Activated T-helper 9 cell treated with anti-CD3 and anti-CD28 coated beads, Interleukin-2, amount 50 U/mL, for 16 hours (primary cell): ENCODE measurements around the gene WDR64.

Source experiments
- DNase-seq: peaks from one replicate; pipeline ENCODE4 v3.0.0-alpha.2; 2020; ENCODE audit warnings: low read depth

The WDR64 gene

DNA sequence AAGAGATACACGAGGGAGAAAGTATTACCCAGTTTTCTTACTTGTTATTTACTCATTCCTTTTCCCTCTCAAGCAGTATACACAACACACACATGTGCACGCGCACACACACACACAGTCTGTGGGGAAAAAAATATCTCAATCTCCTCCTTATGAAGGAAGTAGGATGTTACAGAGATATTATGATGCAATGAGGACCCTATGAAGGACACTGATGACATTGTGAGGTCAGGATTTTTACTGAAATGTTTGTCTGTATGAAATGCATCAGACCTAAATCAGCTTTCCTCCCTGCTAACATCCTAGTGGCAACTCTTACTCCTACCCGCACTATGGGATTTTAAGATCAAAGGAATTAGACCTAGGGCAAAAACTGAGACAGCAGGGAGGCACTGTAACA, at the start of gene WDR64:
Gene WDR64 (plus strand): TSS at position 270 of the 400 bp plus-strand sequence. CDS start 204 bp downstream, outside the sequence.
- DNase-seq, result no peak

DNA sequence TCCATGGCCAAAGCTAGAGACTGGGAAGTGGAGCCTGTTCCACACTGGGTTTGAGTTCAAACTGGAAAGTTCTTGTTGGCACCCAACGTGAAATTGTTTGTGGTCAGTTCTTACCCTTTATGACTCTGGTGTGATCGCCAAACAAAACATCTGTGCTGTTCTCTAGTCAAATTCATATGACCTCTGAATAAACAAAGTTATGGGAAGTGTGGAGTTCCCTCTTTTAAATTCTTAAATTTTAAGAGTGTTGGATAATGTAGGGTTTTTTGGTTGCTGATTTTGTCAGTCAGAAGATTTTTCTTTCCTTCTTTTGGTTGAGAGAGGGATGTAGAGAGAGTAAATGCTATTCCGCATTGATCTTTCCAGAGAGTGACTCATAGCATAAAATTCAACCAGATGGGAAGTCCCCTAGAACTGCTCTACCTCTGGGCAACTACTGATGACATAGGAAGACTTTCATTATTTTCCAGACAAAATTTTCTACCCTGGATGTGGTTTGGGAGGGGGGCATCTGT, 48.3 kb upstream of the WDR64 start:
- no peak for DNase-seq

DNA sequence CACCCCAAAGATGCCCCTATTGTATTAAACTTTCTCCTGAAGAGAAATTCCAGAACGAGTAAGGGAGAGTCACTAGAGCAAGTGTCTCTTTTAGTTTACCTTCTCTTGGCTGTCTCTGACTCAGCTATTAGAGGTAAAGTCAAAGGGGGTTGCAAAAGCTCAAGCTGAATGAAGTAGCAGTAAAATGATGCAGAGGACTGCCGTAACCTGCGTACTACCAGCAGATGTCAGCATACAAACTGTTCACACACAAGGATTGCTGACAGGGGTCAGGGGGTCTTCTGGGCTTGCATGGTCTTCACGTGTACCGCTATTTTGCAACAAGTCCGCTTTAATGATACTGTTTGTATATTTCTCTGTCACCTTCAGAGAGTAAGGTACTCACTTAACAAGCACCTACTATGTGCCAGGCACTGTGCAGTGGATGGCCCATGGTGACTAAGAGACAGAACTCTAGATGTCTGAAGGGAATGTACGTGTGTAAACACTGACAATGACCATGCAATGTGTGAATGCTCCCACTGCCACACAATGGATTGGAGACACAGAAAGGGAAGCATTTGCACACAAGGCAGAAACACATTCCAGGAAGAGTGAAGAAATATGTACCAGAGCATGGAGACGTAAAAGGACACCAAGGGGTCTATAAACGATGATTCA, 46.8 kb upstream of the WDR64 start:
- DNase-seq, result no peak

DNA sequence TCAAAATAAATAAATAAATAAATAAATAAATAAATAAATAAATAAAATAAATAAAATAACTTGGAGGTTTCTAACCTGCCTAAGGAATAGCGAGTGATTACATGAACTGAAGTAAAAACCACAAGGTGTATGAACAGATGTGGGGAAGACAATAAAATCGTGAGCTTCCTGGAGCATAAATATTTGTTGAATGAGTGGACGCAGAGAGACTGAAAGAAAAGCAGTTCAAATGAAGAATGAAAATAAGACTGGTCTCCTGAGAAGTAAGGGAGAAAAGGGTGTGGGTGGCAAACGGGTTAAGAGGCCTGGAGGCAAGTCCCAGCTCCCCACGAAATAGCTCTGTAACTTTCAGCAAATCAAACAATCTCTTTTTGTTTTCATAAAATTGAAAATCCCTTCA, 45.5 kb upstream of the WDR64 start:
- DNase-seq, result no peak

DNA sequence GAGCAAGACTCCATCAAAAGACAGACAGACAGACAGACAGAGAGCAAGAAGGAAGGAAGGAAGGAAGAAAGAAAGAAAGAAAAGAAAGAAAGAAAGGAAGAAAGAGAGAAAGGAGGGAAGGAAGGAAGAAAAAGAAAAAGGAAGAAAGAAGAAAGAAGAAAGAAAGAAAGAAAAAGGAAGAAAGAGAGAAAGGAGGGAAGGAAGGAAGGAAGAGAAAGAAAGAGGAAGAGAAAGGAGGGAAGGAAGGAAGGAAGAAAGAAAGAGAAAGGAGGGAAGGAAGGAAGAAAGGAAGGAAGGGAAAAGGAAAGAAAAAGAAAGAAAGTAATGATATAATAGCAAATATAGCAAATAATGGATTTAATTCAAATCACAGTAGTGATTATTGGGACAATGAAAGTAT, 44.6 kb upstream of the WDR64 start:
- DNase-seq, result no peak

DNA sequence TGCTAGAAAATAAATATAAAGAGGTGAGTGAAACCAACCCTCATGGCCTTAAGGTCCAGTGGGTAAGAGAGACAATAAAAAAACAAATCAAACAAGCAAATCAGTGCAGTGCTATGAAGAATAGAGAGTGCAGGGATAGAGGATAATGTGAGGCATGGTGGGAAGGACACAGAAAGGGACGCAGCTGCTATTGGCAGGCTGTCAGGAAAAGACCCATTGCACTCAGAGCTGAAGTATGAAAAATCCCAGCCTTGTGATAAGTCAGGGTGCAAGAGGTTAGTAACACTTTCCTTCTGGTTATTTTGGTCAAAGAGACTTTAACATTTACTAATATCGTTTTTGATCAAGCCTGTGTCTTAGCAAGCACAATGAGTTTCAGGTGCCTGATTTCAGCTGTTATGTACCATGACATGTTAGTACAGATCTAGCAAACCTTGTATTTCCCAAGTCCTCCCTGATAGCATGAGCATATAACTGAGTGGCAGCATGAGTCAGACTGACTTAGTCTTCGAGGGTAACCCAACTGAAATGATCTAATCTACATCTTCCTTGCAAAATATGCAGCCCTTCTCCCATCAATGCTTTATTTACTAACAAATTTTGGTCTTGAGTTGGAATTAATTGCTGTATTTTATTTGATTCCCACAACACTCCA, 43.6 kb upstream of the WDR64 start:
- no peak for DNase-seq

DNA sequence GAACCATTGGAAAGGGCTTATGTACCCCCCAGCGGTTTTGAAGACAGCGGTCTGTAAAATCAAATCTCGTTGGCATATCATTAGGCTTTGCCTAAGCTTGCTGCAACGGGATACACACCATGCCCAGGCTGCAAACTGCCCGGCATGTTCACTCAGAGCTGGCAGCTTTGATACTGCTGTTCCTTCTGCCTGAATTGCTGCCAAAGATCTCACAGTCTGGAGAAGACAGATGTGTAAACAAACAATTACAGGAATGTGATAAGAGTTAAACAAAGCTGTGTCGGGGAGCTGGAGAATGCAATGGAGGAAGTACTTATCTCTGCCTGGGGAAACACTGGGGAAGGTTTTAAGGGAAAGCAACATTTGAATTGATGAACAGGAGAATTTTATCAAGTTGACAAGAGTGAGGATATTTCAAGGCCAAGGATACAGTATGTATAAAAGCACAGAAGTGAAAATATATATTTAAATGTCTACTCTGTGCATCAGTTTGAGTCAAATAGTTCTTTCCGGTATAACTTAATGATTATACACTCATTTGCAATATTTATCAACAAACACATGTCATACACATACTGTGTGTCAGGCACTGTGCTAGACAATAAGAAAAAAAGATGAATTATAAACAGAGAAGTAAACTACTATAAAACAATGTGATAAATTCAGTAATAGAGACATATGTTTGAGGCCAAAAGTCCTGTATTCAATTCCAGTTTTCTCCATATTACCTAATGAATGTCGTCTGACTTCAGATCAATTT, 41.8 kb upstream of the WDR64 start:
- DNase-seq, result no peak

DNA sequence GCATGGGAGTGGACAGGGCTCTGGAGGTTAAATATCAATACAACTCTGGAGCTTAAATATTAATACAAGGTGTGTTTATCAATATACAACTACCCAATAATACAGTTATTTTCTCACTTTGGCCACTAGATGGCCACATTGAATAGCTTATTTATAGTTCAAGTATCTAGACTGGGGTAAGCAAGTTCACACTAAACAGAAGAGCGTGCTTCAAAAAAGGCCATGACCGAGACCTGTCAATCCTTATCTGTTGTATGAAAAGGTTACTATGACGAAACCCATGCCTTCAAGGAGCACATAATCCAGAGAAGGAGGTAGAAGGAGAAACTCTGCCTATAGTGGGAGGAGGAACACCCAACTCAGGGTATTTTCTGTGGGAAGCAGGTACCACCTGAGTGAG, 41.0 kb upstream of the WDR64 start:
- DNase-seq, result no peak

DNA sequence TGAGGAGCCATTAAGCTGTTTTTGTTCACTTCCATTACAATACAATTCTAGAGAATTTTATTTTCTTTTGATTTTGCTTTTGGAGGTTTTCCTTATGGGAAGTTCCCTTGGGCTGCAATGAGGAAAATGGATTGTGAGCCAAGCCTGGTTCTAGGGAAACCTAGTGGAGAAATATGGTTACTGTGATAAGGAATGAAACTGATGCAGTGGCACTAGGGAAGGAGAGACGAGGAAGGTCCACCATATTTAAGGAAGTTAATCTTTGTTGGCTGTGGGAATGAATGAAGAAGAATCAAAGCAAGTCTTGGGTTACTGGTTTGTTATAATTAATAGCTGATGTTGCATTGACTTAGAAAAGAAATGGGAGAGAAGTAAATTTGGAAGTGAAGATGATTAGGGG, 40.3 kb upstream of the WDR64 start:
- DNase-seq, result no peak

DNA sequence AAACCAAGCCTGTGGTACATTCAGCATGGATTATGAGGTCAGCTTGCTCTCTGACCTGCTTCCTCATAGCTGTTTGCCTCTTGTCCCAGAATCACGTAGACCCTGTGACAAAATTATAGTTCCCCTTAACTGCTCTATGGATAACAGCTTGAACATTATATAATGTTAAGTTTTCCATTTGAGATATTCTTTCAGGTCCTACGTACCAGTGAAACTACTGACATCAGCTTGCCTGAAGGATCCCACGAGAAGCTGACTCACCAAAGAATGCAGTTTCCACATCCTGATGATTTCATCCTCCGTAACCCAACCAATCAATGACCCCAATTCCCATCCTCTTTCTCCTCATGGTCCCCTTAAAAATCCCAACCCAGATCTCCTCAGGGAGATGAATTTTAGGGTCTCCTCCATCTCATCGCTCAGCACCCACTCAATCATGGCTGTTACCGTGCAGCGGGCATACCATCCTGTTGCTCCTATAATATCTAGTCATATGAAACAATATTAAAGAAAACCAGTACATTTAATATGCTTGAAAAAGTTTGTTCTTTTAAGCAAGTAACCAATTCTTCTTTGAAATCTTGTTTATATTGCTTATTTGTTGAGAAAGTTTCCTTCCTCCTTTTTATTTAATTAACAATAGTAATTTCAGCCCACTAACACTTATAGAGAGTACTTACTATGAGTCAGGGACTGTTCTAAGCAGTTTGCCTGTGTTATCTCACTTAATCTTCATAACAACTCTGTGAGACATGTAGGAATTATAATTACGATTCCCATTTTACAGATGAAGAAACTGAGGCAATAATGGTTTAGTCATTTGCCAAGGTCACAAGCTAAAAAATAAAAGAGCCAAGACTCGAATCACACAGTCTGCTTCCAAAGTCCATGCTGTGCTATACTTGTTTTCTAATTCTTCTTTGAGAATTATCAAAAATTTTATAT, 39.3 kb upstream of the WDR64 start:
- DNase-seq, result no peak

DNA sequence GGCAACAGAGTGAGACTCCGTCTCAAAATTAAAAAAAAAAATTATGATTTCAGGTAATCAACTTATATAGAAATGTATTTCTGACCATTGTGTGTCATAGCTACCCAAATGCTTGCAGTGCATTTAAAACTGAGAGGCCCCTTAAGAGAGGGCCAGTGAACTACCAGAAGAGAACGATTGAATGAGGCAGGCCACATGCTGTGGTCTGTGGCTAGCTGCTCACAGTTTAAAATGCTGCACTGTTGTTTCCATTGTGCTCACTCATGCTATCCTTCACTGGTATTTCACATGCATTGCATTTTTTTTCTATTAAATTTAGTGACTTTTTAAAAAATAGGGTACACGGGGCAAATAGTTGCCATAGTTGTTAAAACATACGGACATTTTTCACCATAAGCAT, 37.9 kb upstream of the WDR64 start:
- DNase-seq, result no peak

DNA sequence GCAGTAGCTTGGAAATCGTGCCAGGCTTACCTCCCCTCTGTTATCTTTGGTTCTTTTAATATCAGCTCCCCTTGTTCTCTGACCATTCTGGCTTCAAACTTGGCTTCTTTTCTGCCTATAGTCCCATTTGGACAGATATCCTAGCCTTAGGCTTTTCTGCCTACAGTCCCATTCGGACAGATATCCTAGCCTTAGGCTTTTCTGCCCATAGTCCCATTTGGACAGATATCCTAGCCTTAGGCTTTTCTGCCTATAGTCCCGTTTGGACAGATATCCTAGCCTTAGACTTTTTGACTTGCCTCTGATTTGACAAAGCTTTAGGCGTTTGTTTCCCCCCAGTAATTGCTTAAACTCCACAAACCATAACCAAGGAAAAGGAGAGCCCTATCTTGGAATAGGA, 37.5 kb upstream of the WDR64 start:
- DNase-seq, result no peak

DNA sequence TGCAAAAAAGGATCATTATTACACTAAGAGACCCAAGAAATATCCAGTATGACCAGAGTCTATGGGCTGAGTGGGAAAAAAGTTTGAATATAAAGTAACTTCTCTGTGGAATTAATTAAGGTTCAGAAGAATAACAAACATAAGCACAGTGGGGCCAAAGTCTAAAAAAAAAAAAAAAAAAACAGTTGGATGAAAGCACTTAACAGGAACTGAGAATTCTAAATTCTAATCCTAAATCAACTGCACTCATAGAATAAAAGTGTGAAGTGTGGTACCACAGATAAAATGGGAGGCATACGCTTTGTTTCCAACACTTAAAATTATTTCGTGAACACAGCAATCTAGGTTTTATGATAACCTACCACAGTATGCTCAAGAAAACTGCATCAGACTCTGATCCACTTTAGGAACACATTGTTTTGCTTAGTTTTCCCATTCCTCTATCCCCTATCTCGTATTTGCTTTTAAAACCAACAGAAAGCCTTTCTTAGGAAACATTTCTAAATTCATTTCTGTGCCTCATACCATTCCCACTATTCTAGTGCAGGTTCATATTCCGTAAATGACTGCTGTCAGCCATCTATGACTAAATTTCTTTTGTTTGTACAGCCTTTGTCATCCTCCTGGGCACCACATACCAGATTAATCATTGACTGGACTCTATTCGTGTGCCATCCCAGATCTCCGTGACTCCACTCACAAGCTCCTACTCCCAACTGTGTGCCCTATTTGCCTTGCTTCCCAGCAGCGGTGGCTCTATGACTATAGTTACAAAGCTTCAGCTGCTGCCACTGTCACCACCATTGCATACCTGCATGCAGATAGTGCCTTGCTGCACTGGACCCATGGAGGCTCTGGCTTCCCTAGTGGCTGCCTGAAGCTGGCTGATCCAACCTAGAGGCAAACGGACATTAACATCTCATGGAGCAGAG, 36.8 kb upstream of the WDR64 start:
- no peak for DNase-seq

DNA sequence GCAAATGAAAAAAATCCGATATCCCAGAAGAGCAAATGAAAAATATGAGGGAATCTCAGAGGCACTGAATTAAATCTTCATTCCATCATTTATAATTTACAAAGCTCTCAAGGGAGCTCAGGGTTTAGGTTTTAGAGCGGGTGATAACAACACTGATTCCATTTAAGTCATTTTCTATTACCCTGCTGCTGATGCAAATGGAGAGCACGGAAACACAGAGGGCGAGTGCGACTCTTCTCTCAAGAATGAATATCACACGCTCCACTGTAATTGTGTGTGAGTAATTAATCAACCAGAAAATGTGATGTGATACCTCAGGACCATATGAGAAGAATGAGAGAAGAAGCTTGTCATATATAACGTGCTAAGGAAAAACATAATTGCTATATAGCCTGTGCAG, 34.7 kb upstream of the WDR64 start:
- DNase-seq, result no peak

DNA sequence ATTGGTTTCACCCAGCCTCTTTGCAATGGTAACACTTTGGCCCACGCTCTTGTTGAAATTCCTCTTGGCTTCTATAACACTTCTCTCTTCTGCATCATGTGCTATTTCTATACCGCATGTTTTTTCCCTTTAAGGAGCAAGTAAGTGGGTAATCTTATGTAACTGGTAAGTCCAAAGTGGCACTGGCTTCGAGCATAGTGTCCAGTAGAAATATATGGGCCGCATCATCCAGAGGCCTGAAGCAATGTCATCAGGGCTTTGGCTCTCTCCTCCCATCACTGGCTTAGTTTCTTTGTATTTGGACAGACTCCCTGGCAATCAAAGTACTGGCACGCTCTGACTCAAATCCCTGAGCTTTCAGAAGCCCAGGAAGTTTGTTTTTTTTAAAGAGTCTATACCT, 29.4 kb upstream of the WDR64 start:
- no peak for DNase-seq

DNA sequence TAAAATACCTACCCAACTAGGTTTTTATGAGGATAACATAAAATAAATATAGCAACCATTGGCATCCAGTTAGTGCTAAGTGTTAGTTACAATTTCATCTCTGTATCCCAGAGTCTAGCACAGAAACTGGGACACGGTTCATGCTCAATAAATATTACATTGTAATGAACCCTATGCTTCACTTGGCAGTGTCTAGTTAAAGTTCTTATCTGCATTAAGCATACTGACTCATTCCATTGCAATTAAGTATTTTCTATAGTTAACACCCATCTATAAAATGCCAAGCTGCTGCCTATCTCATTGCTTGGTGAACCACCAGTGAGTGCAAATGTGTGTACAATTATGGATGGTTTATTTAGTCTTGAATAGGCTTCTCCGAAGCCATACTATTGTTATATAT, 27.1 kb upstream of the WDR64 start:
- no peak for DNase-seq

DNA sequence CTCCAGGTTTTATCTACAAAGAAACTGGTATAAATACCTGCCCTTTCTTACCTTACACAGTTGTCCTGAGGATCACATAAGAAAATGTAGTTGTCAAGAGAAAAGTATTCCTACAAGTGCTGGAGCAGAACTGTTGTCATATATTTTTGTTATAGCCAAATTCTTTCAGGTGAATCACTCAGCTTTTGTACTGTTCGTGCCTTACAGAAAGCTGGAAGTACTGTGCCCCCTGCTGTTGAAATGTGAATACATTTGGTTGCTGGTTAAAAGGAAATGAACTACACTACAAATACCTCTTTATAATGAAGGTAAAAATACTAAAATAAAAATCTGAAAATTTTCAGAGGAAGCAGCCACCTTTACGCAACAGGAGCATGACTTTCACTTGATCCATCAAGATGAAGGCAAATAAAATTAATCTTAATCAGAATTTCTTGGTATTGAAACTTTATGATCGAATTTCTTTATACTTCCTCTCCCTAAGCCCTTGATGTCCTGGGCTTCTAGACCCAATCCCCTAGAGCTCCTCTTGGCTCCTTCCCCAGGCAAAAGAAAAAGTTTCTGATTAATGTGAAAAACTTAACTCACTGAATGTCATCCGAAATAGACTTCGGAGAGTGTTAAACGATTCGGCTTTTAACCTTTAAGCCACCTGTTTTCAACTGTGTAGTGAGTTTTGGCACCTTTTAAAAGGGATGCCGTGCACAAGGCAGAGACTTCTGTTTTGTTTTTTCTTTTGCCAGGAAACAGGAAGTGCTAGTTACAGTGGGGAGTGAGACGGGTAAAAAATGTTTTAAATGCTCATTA, 24.4 kb upstream of the WDR64 start:
- DNase-seq, result no peak

DNA sequence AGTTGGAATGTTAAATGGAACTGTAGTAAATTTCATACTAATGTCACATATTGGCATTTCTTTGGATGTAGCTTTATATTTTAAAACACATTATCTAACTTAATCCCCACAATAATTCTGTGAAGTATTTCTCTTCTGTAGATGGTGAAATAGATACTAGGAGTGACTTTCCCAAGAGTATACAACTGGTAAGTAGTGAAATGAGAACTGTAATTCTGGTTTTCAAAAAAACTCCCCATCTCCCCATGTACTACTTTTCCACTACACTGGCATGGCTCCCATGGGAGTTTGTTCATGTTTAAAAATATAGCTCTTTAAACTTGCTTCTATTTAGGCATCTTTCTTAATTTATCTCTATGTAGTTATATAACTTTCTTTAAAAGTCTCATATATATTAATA, 22.1 kb upstream of the WDR64 start:
- no peak for DNase-seq

DNA sequence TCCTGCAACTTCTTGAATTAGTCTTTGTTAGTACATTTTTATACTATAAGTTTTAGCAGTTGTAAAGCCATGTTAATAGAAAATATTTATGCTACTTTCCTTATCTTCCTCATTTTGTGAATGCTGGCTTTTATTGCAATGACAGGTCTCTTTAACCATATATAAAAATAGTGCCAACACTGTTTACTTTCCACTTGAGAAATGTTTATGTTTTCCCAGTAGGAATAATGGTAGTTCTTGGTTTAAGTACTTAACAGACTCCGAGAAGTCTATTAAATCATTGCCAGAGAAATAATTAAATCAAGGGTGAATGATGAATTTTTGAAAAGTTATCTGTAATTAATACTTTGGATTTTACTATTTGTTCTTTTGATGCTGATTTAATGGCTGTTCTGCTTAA, 21.6 kb upstream of the WDR64 start:
- no peak for DNase-seq

DNA sequence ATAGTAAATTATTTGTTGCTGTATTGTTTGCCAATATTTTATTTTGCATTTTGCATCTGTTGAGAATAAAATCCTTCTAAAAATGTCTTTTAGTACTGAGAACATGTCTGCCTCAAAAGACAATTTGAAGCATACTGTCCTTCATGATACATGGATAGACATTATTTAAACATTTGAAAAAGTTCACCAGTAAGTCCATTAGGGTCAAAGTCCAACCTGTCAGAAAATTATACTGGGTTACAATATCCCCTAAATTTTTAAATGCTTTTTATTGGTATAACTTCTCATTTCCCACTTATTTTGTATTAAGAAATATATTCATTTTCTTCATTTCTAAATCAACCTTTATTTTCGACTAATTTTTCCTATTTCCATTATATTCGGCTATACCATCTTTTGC, 21.2 kb upstream of the WDR64 start:
- no peak for DNase-seq
